Measurements from ENCODE around the gene ZNF14.
"Not testable (repeated sequence)": the region's sequence is repeated elsewhere in the genome, so short reads cannot be mapped to it uniquely, and the experiment has no call there.

DNA sequence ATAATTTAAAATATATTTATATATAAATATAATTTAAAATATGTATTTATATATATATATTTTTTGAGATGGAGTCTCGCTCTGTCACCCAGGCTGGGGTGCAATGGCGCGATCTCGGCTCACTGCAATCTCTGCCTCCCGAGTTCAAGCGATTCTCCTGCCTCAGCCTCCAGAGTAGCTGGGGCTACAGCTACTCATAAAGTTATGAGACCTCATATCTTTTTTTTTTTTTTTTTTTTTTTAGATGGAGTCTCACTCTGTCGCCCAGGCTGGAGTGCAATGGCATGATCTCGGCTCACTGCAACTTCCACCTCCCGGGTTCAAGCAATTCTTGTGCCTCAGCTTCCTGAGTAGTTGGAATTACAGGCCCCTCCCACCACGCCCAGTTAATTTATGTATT lies 43.9 kb downstream of the ZNF14 start:
- TF ChIP-seq ASH2L (IDR thresholded peaks at IDR 0.05; ENCODE audit: borderline replicate concordance, low read depth); MXI1 (IDR thresholded peaks at IDR 0.05; ENCODE audit: low read depth, low read length); NR2F1 (conservative IDR thresholded peaks at IDR 0.05); POU2F2 (IDR thresholded peaks at IDR 0.05; ENCODE audit: borderline replicate concordance, low read depth, low read length): not testable (repeated sequence)
- TF ChIP-seq, protein P1, sequence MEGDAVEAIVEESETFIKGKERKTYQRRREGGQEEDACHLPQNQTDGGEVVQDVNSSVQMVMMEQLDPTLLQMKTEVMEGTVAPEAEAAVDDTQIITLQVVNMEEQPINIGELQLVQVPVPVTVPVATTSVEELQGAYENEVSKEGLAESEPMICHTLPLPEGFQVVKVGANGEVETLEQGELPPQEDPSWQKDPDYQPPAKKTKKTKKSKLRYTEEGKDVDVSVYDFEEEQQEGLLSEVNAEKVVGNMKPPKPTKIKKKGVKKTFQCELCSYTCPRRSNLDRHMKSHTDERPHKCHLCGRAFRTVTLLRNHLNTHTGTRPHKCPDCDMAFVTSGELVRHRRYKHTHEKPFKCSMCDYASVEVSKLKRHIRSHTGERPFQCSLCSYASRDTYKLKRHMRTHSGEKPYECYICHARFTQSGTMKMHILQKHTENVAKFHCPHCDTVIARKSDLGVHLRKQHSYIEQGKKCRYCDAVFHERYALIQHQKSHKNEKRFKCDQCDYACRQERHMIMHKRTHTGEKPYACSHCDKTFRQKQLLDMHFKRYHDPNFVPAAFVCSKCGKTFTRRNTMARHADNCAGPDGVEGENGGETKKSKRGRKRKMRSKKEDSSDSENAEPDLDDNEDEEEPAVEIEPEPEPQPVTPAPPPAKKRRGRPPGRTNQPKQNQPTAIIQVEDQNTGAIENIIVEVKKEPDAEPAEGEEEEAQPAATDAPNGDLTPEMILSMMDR (IDR thresholded peaks at IDR 0.05 in 2 of 3, conservative IDR thresholded peaks at IDR 0.05 in 1 of 3; ENCODE audit: control insufficient read depth in 2 of 3, extremely low read depth in 1 of 3, insufficient read depth in 1 of 3, low read depth in 3 of 3, low read length in 3 of 3), result not testable (repeated sequence)

All from GM12878 (cell line).